HUES64 (cell line): ENCODE results near the gene TBXAS1.

Experiments used
- H3K27ac ChIP-seq: 2 replicates; pipeline ENCODE4 v1.7.0; 2013; ENCODE audit warnings: low read depth, low read length, inconsistent platforms
- H3K27me3 ChIP-seq: 2 replicates; pipeline ENCODE4 v1.6.1; 2013; ENCODE audit warnings: mild to moderate bottlenecking, low read length; ENCODE audit not compliant: insufficient read depth
- H3K36me3 ChIP-seq: 2 replicates; pipeline ENCODE4 v1.6.1; 2013; ENCODE audit warnings: mild to moderate bottlenecking, low read length; ENCODE audit not compliant: insufficient read depth
- H3K4me1 ChIP-seq: 2 replicates; pipeline ENCODE4 v1.6.1; 2013; ENCODE audit warnings: mild to moderate bottlenecking, low read length, moderate library complexity; ENCODE audit not compliant: insufficient read depth
- H3K4me3 ChIP-seq: 2 replicates; pipeline ENCODE4 v1.5.1; 2013; ENCODE audit warnings: mild to moderate bottlenecking, low read length, moderate library complexity
- H3K9ac ChIP-seq: 2 replicates; pipeline ENCODE4 v1.6.1; 2013; ENCODE audit warnings: mild to moderate bottlenecking, low read depth, low read length
- H3K9me3 ChIP-seq: 2 replicates; pipeline ENCODE4 v1.6.1; 2013; ENCODE audit warnings: low read depth, low read length; ENCODE audit not compliant: insufficient read depth
- WGBS: fragments of 150-250, 120-280 bp; methylation state at CpG from one replicate; pipeline ENCODE4 v1.1.7; 2013; ENCODE audit warnings: missing lambda C conversion rate; 5-methylcytosine and 5-hydroxymethylcytosine counted together

Gene TBXAS1

DNA sequence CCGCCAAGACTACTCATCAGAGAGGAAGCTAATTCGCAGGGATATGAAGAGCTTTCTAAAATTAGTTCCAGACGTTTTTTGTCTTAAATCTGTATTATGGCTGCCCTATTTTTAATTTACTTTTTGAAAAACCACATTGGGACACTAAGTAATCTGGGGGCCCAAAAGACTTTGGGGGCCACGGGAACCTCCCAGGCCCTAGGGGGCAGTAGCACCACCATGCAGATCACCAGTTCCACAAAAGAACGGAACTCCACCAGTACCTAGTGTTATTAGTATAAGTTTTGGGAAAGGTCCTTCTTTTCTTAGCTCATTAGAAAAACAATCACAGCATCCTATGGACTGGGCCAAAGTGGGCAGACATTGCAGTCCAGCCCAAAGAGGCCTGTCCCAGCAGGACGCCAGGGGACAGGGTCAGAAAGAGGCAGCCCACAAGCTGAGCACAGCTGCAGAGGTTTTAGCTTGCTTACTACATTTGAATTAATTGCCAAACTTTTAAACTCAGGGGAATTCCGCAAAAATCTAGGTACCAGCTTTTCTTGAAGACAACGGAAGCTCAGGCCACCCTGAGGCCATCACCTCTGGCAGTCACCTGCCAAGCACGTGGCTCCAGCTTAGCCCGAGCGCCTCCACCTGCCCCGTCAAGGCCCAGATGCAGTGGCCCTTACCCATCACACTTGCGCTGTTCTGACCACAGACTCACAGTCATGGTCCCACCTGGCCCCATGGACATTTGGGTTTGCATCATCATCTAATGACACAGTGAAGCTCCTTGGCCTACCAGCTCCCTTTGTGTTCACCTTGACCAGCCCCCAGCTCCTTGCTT is 158.8 kb downstream of the TBXAS1 start:
- H3K4me3 ChIP-seq, result no peak overlapping the region
- H3K9me3 ChIP-seq, result no peaks in the 10 kb centered on the region
- no peaks in the 10 kb centered on the region for H3K36me3 ChIP-seq
- no peaks in the 10 kb centered on the region for H3K27me3 ChIP-seq
- no peak overlapping the region for H3K27ac ChIP-seq
- H3K4me1 ChIP-seq, result no peaks in the 10 kb centered on the region
- no peak overlapping the region for H3K9ac ChIP-seq
- WGBS, result 86% methylated on average over 12 of the region's 13 CpGs

DNA sequence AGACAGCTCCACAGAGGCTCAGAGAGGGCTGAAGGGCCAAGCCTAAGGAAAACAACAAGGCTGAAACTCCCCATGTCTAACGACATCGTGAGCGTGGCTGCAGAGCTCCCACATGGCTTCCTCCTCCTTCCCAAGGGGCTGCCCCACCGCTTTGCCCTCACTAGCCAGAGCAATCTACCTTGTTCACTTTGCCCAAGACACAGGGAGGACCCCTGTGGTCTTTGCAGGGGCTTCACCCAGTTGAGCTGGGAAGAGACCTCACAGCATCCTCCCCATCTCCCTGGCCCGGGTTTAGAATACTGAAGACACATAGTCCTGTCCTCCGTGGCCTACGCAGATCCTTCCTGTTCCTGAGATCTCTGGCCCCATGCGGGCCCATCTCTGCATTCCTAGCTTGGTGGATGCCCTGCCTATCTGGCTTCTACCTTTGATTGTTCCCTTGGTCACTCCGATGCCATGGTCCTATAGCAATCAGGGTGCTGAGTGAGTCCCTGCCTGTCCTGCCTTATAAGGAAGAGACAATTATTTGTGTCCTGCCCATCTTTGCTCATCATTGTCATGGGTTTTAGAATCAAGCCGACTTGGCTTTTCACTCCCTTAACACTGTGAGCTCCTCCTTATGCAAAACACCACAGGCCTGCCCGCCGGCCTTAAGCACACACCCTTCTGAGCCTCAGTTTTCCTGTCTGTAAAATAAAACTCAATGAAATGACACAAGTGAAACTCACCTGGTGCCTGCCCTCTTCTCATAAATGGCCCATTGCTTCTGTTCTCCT is 160.5 kb downstream of the TBXAS1 start:
- WGBS, result 84% methylated on average over 12 of the region's 12 CpGs
- H3K27me3 ChIP-seq, result no peaks in the 10 kb centered on the region
- no peak overlapping the region for H3K27ac ChIP-seq
- no peaks in the 10 kb centered on the region for H3K4me1 ChIP-seq
- no peaks in the 10 kb centered on the region for H3K36me3 ChIP-seq
- H3K4me3 ChIP-seq, result no peak overlapping the region
- no peaks in the 10 kb centered on the region for H3K9me3 ChIP-seq
- no peak overlapping the region for H3K9ac ChIP-seq

GRCh38 chr7:139990142-139990535 is 161.1 kb downstream of the TBXAS1 start:
- H3K4me3 ChIP-seq, result no peak overlapping the region

GRCh38 chr7:139990571-139991268 is 161.7 kb downstream of the TBXAS1 start:
- H3K36me3 ChIP-seq, result no peaks in the 10 kb centered on the region
- H3K9ac ChIP-seq, result no peak overlapping the region
- H3K27me3 ChIP-seq, result no peaks in the 10 kb centered on the region
- H3K4me1 ChIP-seq, result no peaks in the 10 kb centered on the region
- WGBS, result 94% methylated on average over 22 of the region's 22 CpGs
- H3K9me3 ChIP-seq, result no peaks in the 10 kb centered on the region
- no peak overlapping the region for H3K27ac ChIP-seq
- no peak overlapping the region for H3K4me3 ChIP-seq

More at GRCh38 chr7:139990142-139990535, 161.1 kb downstream of the TBXAS1 start:
- Histone ChIP-seq H3K4me1 (no peaks in the 10 kb centered on the region), H3K27ac (no peak overlapping the region), H3K27me3 (no peaks in the 10 kb centered on the region), H3K36me3 (no peaks in the 10 kb centered on the region), H3K9ac (no peak overlapping the region), H3K9me3 (no peaks in the 10 kb centered on the region)
- WGBS, result 91% methylated on average over 10 of the region's 10 CpGs

DNA sequence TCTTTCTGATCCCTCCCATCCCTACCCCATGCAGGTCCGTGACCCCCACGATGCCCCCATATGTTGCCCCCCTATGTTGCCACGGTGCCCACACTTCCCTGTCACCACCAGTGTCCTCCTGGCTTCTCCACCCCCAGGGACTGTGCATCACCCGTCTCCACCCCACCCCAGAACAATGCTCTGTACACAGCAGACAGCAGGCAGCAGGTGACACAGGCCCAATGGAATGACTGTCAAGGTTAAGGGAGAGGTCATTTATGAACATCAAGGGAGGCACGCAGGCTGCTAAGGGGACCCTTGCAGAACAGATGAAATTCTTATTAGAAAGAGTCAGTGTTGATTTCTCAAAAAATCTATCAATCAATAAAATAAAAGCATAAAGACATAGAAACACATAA is 162.2 kb downstream of the TBXAS1 start:
- Histone ChIP-seq H3K4me3 (no peak overlapping the region), H3K27me3 (no peaks in the 10 kb centered on the region), H3K36me3 (no peaks in the 10 kb centered on the region), H3K4me1 (no peaks in the 10 kb centered on the region), H3K9ac (no peak overlapping the region), H3K9me3 (no peaks in the 10 kb centered on the region), H3K27ac (no peak overlapping the region)
- WGBS, result 88% methylated on average over 5 of the region's 5 CpGs

- Histone ChIP-seq H3K9me3 (no peaks in the 10 kb centered on the region), H3K27me3 (no peaks in the 10 kb centered on the region), H3K36me3 (no peaks in the 10 kb centered on the region), H3K9ac (no peak overlapping the region), H3K4me1 (no peaks in the 10 kb centered on the region), H3K27ac (no peak overlapping the region), H3K4me3 (no peak overlapping the region)
- 90% methylated on average over 6 of the region's 6 CpGs for WGBS
Observed at GRCh38 chr7:139991911-139992310, 162.8 kb downstream of the TBXAS1 start.

- H3K4me1 ChIP-seq, result no peaks in the 10 kb centered on the region
- H3K4me3 ChIP-seq, result no peak overlapping the region
- no peaks in the 10 kb centered on the region for H3K27me3 ChIP-seq
- WGBS, result 90% methylated on average over 14 of the region's 14 CpGs
- no peak overlapping the region for H3K9ac ChIP-seq
- H3K9me3 ChIP-seq, result no peaks in the 10 kb centered on the region
- H3K36me3 ChIP-seq, result no peaks in the 10 kb centered on the region
- no peak overlapping the region for H3K27ac ChIP-seq
Observed at GRCh38 chr7:139992353-139993044, 163.4 kb downstream of the TBXAS1 start.

- WGBS, result 98% methylated on average over 5 of the region's 8 CpGs
- H3K36me3 ChIP-seq, result no peaks in the 10 kb centered on the region
- H3K4me1 ChIP-seq, result no peaks in the 10 kb centered on the region
Observed at GRCh38 chr7:139993169-139993568, 164.1 kb downstream of the TBXAS1 start.

DNA sequence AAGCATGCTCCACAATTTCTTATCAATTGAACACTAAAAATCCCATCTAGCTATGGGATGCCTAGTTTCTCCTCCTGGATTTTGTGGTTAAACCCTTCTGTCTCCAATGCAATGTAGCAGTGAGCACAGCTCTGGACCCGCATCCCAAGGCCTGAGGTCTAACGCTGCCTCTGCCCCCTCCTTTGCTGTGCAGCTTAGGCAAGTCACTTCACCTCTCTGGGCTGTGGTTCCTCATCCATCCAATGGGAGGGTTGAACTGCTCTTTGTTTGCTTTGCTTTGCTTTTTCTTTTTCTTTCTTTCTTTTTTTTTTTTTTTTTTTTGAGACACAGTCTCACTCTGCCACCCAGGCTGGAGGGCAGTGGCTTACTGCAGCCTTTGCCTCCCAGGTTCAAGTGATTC is 164.5 kb downstream of the TBXAS1 start:
- 86% methylated on average over 2 of the region's 2 CpGs for WGBS
- Histone ChIP-seq H3K27me3 (no peaks in the 10 kb centered on the region), H3K4me3 (no peak overlapping the region), H3K4me1 (no peaks in the 10 kb centered on the region), H3K27ac (no peak overlapping the region), H3K9ac (no peak overlapping the region), H3K9me3 (no peaks in the 10 kb centered on the region), H3K36me3 (no peaks in the 10 kb centered on the region)

More at GRCh38 chr7:139993169-139993568, 164.1 kb downstream of the TBXAS1 start:
- no peak overlapping the region for H3K27ac ChIP-seq
- no peak overlapping the region for H3K4me3 ChIP-seq
- H3K9ac ChIP-seq, result no peak overlapping the region
- no peaks in the 10 kb centered on the region for H3K9me3 ChIP-seq
- H3K27me3 ChIP-seq, result no peaks in the 10 kb centered on the region

DNA sequence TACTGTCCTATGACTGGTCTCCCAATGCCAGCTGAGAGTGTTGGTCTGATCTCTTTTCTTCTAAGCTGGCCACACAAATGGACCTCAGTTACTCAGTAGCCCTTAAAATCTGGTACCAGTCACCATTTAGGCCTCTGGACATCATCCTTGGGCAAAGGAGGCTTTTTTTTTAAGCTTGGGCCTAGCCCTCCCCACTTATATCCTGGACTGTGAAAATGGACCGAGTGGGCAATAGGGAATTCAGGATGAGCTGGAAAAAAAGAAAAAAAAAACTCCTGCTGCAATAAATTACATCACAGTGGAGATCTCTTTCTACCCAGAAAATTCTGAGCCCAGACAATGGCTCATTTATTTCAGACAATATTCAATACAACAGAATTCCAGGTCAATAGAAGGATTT is 165.3 kb downstream of the TBXAS1 start:
- no peaks in the 10 kb centered on the region for H3K4me1 ChIP-seq
- H3K27ac ChIP-seq, result no peak overlapping the region
- H3K9ac ChIP-seq, result no peak overlapping the region
- WGBS, result no CpG with 5 or more reads among the region's 1 CpG
- H3K9me3 ChIP-seq, result no peaks in the 10 kb centered on the region
- H3K36me3 ChIP-seq, result no peaks in the 10 kb centered on the region
- H3K4me3 ChIP-seq, result no peak overlapping the region
- H3K27me3 ChIP-seq, result no peaks in the 10 kb centered on the region
